T-helper 2 cell (primary cell): ENCODE results near the gene TFB1M.
A peak's percentile ranks its signal among the peaks of the same experiment; 100 is the strongest.
"Not testable (repeated sequence)": the region's sequence is repeated elsewhere in the genome, so short reads cannot be mapped to it uniquely, and the experiment has no call there.

Experiments
- DNase-seq, 5 experiments: peaks; one replicate each; pipeline versions ENCODE4 v3.0.0 to v3.0.0-alpha.2; 2012 to 2022

TFB1M gene

DNA sequence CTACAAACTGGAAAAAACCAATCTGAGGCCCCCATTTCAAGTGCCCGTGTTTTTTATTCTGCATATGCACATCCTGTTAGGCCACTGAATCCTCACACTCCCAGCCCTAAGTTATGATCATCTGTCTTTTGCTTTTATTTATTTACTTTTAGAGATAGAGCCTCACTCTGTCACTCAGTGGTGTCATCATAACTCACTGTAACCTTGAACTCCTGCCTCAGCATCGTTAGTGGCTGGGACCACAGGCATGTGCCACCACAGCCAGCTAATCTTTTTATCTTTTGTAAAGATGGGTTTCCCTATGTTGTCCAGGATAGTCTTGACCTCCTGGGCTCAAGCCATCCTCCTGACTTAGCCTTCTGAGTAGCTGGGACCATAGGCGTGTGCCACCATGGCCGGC lies 80.1 kb downstream of the TFB1M start:
- no peak for DNase-seq

GRCh38 chr6:155232848-155233247 lies 81.4 kb downstream of the TFB1M start:
- DNase-seq = no peak

GRCh38 chr6:155230975-155231374 lies 83.3 kb downstream of the TFB1M start:
- not testable (repeated sequence) for DNase-seq

GRCh38 chr6:155228546-155229166 lies 85.6 kb downstream of the TFB1M start:
- no peak for DNase-seq

GRCh38 chr6:155227046-155227445 lies 87.2 kb downstream of the TFB1M start:
- DNase-seq = no peak

- DNase-seq = peak in 1 of 5 experiments; percentile 56
Measured at GRCh38 chr6:155224618-155225017, 89.7 kb downstream of the TFB1M start.

- peak in 3 of 5 experiments; percentile 7 to 95 (median 40) for DNase-seq
Measured at GRCh38 chr6:155223646-155224451, 90.4 kb downstream of the TFB1M start.

- no peak for DNase-seq
Measured at GRCh38 chr6:155222506-155222905, 91.8 kb downstream of the TFB1M start.

GRCh38 chr6:155221086-155221485 lies 93.2 kb downstream of the TFB1M start:
- DNase-seq = no peak

DNA sequence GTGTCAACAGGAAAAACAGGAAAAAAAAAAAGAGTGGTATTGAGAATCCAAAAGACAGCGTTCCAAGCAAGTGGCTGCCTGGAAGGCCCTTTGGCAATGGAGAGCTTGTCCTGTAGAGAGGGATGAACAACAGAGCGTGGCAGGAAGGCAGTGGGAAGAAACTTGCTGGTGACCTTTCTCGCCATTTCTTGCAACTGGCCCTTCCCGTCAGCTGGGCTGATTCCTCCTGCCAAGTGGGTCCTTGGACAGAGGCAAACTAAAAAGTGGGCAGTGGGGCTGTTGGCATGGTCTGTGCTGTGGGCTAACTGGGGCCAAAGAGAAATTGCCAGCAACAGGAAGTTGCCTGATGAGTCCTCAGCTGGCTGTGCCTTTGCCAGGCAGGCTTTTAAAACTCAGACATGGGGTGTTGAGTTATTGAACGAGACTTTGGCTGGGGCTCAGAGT lies 94.4 kb downstream of the TFB1M start:
- DNase-seq = no peak

DNA sequence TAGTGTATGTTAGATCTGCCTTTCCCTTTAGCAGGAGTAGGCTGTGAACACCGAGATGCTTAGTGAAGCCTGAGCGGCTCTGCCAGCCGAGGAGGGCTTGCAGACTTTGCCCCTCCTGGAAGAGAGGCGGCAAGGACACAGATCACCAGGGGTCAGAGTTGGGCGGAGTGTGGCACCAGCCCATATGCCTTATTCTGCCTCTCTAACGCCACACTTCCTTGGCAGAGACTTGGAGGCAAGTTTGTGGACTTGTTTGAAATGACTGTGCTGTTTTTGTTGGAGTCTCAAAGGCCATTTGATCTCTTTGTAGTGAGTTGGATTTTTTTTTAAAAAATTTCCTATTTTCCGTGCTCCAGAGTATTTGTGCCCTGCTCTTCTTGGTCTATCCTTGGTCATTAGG lies 95.0 kb downstream of the TFB1M start:
- DNase-seq = no peak

- DNase-seq = not testable (repeated sequence)
Measured at GRCh38 chr6:155218711-155219110, 95.6 kb downstream of the TFB1M start.

DNA sequence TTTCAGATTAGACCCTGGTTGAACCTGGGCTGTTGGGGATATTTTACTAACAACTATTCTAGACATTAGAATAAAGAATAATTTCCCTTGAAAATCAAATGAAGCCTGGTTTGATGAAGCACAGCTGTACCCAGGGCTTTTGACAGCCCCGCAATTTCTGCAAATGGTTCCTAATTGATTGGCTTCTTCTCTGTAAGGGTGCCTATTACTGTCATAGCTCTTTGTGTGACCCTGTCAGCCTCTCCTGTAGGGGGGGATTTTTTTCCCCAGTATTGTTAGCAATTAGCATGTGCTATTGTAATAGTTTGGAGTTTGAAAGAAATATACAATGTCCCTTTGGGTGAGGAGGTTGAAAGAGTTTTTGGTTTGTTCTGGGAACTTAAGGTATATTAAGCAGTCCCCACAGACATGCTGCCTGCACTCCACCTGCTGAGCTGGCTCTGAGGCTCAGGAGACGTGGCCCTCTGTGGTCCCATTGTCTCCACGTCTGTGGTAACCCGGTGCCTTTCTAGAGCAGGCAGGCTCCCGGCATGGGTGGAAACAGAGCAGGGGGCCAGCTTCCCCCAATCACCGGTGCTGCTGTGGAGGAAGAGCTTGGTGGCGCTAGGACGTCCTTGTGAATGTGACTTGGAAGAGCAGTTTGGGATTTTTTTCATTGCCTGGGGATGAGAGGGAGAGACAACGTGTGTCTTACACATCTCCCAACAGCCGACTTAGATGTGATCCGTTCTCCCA lies 97.8 kb downstream of the TFB1M start:
- DNase-seq = no peak

DNA sequence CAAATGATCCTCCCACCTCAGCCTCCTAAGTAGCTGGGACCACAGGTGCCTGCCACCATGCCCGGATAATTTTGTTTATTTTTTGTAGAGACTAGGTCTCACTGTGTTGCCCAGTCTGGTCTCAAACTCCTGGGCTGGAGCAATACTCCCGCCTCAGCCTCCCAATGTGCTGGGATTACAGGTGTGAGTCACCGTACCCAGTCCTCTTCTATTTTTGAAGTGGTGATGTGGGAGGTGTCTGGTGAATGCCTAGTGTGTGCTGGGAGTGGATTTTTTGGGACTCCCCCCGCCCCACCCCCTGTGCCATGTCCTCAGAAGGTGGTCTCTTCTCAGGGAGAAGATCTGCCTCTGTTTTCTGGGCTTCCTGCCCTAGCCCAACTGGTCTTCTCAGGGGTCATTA lies 98.4 kb downstream of the TFB1M start:
- no peak for DNase-seq

GRCh38 chr6:155213611-155214372 lies 100.5 kb downstream of the TFB1M start:
- DNase-seq = no peak

- no peak for DNase-seq
Measured at GRCh38 chr6:155212616-155213380, 101.5 kb downstream of the TFB1M start.

GRCh38 chr6:155212106-155212505 lies 102.2 kb downstream of the TFB1M start:
- DNase-seq = no peak

GRCh38 chr6:155207223-155207622 lies 107.1 kb downstream of the TFB1M start:
- no peak for DNase-seq
